Measurements from ENCODE around the gene SMIM32.

- TF ChIP-seq POLR2A (IDR thresholded peaks at IDR 0.05; ENCODE audit: low read depth, low read length) (no peak), CTCF (conservative IDR thresholded peaks at IDR 0.05; ENCODE audit: low read depth, low read length) (no peak), CEBPB (IDR thresholded peaks at IDR 0.05; ENCODE audit: low read depth, low read length) (no peak), USF2 (IDR thresholded peaks at IDR 0.05; ENCODE audit: low read depth, low read length) (no peak), BHLHE40 (IDR thresholded peaks at IDR 0.05; ENCODE audit: low read depth, low read length) (no peak), RAD21 (IDR thresholded peaks at IDR 0.05; ENCODE audit: low read length) (no peak)
Measured at GRCh38 chr5:136159457-136159856, 33.5 kb downstream of the SMIM32 start.

Data from IMR-90 (cell line).